Gastroesophageal sphincter (tissue), 3 donors: ENCODE measurements around the gene TP53INP2.
"Not testable (repeated sequence)": the region's sequence is repeated elsewhere in the genome, so short reads cannot be mapped to it uniquely, and the experiment has no call there.

Experiments used
- EP300 ChIP-seq: sonication (generic); formaldehyde crosslinking; IDR thresholded peaks from one replicate; pipeline ENCODE4 v1.6.1; 2017; ENCODE audit warnings: antibody characterized with exemption, mild to moderate bottlenecking
- POLR2A ChIP-seq, 2 donors: fragments of 450-650 bp; IDR thresholded peaks; one replicate each; pipeline ENCODE4 v1.6.1; 2017; ENCODE audit warnings: antibody characterized with exemption in 2 of 2, mild to moderate bottlenecking in 2 of 2, moderate library complexity in 1 of 2
- POLR2AphosphoS5 ChIP-seq: sonication (generic); formaldehyde crosslinking; IDR thresholded peaks from one replicate; pipeline ENCODE4 v1.6.1; 2017; ENCODE audit warnings: antibody characterized with exemption
- TF ChIP-seq, protein P1 (sequence below), 4 experiments: fragments of 200-600 bp in 2 of 4; fragments of 450-650 bp in 2 of 4; sonication (generic) in 1 of 4; IDR thresholded peaks; one replicate each; pipeline ENCODE4 v1.5.1; 2017 to 2019; ENCODE audit warnings: antibody characterized with exemption in 4 of 4, mild to moderate bottlenecking in 2 of 4, moderate library complexity in 2 of 4

- TF ChIP-seq, protein P1, sequence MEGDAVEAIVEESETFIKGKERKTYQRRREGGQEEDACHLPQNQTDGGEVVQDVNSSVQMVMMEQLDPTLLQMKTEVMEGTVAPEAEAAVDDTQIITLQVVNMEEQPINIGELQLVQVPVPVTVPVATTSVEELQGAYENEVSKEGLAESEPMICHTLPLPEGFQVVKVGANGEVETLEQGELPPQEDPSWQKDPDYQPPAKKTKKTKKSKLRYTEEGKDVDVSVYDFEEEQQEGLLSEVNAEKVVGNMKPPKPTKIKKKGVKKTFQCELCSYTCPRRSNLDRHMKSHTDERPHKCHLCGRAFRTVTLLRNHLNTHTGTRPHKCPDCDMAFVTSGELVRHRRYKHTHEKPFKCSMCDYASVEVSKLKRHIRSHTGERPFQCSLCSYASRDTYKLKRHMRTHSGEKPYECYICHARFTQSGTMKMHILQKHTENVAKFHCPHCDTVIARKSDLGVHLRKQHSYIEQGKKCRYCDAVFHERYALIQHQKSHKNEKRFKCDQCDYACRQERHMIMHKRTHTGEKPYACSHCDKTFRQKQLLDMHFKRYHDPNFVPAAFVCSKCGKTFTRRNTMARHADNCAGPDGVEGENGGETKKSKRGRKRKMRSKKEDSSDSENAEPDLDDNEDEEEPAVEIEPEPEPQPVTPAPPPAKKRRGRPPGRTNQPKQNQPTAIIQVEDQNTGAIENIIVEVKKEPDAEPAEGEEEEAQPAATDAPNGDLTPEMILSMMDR (IDR thresholded peaks at IDR 0.05): not testable (repeated sequence)
- not testable (repeated sequence) for TF ChIP-seq POLR2AphosphoS5; EP300; POLR2A (IDR thresholded peaks at IDR 0.05)
These were observed 15.3 kb downstream of the TP53INP2 start for GRCh38 chr20:34719242-34720017.
